ENCODE results near the gene SLC16A2.
"Not testable (repeated sequence)": the region's sequence is repeated elsewhere in the genome, so short reads cannot be mapped to it uniquely, and the experiment has no call there.

SLC16A2 gene

DNA sequence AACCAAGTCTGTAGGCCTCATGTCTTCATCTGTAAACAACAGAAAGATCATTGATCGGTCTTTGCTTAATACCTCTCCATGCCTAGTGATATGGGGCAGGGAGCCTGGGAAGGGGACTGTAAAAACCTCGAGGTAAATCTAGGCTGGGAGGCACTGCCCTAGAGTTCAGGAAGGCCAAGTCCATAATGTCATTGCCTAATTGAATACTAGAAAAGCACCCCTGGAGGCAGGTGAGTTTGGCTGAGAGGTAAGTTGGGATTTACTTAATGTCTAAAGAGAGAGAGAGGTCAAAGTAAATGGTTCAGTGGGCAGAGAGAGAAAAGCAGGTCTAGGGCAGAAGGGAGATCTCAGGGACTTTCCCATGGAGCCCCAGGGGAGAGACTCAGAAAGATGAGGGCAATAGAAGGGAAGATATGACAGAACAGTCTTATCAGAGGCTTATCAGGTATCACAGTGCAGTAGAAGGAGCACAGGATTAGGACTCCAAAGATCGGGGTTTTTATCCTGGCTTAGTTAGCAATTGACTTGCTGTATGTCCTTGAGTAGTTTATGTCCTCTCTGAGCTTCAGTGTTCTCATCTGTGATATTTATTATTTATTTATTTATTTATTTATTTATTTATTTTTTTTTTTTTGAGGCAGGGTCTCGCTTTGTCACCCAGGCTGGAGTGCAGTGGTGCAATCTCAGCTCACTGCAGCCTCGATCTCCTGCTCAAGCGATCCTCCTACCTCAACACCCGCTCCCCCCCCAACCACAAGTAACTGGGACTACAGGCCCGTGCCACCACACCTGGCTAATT lies 85.2 kb downstream of the SLC16A2 start:
- no peak for DNase-seq (ENCODE audit: low read depth in 1 of 2, low spot score in 1 of 2)

DNA sequence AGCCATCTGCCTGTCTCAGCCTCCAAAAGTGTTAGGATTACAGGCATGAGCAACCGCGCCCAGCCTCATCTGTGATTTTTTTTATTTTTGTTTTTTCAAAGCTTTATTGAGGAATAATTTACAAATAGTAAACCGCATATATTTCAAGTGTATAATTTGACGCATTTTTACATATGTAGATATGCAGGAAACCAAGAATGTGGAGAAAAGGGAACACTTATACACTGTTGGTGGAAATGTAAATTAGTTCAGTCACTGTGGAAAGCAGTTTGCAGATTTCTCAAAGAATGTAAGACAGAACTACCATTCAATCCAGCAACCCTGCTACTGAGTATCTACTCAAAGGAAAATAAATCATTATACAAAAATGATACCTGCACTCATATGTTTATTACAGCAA lies 85.9 kb downstream of the SLC16A2 start:
- no peak for DNase-seq (ENCODE audit: low read depth in 1 of 2, low spot score in 1 of 2)

DNA sequence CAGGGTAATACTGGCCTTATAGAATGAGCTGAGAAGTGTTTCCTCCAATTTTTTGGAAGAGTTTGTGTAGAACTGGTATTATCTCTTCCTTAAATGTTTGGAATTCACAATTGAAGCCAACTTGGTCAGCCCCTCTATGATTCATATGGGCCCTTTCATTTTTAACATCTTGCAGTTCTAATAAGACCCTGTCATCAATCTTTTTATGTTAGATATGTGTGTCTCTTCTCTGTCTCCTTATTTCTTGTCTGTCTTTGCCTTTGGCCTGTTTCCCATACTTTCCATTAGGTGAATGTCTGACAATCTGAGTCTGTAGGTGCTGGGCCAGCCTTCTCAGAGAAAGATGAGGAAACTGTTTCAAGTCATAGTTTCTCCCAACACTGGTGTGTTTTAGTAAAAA lies 88.7 kb downstream of the SLC16A2 start:
- DNase-seq (ENCODE audit: low read depth in 1 of 2, low spot score in 1 of 2), result no peak

DNA sequence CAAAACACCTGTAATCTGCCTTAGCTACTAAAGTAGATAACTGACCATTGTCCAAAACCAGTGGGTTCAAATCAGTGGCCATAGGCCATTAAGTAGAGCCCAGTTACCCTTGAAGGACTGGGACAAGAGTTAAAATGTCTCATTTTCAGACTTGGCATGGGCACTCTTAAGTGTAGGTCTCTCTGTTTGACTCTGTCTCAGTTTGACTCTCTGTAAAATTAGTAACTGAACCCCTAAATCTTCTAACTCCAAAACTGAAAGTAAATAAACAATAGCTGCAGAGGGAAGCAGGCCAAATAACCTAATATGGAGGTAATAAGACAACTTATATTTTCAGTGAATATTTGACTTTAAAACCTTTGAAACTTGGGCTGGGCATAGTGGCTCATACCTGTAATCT lies 89.1 kb downstream of the SLC16A2 start:
- no peak for DNase-seq (ENCODE audit: low read depth in 1 of 2, low spot score in 1 of 2)

DNA sequence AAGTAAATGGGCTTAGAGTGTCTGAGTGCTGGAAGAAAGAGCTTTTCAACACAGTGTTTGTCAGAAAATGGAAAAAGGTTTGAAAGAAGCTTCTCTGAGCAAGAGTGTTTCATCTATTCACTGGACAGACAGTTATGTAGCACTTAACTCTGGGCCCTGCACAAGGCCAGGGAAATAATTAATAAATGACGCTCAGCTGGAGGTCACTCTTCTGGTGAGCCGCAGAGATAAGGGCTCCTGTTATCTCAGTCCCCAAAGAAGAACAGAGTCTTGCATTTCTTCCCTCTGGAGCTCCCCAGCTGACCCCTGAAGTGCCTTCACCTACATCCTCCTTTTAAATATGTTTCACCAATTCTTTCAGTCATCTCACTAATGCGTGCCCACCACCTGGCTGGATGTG lies 90.4 kb downstream of the SLC16A2 start:
- no peak for DNase-seq (ENCODE audit: low read depth in 1 of 2, low spot score in 1 of 2)

- no peak for DNase-seq (ENCODE audit: low read depth in 1 of 2, low spot score in 1 of 2)
Measured at GRCh38 chrX:74514384-74514783, 93.1 kb downstream of the SLC16A2 start.

DNA sequence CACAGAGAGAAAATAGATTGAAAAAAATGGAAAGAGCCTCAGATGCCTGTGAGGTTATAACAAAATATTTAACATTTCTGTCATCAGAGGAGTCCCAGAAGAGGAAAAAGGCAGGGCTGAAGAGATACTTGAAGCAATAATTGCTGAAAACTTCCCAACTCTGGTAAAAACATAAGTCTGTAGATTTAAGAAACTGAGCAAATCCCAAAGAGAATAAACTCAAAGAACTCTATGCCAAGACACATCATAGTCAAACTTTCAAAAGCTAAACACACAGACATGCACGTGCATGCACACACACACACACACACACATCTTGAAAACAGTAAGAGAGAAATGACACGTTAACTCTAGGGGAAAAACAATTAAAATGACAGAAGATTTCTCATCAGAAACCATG lies 94.1 kb downstream of the SLC16A2 start:
- DNase-seq (ENCODE audit: low read depth in 1 of 2, low spot score in 1 of 2), result no peak

- not testable (repeated sequence) for DNase-seq (ENCODE audit: low read depth in 1 of 2, low spot score in 1 of 2)
Measured at GRCh38 chrX:74516013-74516412, 94.7 kb downstream of the SLC16A2 start.

- no peak for DNase-seq (ENCODE audit: low read depth in 1 of 2, low spot score in 1 of 2)
Measured at GRCh38 chrX:74519870-74520269, 98.6 kb downstream of the SLC16A2 start.

DNA sequence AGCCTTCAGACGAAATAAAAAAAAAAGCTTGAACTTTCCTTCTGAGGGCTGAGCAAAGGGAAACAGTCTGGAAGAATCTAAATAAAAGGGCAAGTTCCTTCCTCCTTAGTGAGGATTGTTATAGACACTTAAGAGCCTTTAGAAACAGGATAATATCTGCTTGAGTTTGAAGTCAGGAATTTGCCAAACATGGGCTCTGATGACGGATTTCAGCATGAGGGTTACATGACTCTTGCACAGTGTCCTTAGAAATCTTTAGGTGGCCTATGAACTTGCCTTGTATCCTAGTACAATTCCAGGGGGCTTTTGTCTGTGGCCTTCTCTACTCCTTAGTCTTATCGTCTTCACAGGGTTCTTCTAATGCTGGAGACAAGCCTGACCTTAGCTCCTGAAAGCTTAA lies 99.0 kb downstream of the SLC16A2 start:
- DNase-seq (ENCODE audit: low read depth in 1 of 2, low spot score in 1 of 2), result no peak

- no peak for DNase-seq (ENCODE audit: low read depth in 1 of 2, low spot score in 1 of 2)
Measured at GRCh38 chrX:74520896-74521295, 99.6 kb downstream of the SLC16A2 start.

DNA sequence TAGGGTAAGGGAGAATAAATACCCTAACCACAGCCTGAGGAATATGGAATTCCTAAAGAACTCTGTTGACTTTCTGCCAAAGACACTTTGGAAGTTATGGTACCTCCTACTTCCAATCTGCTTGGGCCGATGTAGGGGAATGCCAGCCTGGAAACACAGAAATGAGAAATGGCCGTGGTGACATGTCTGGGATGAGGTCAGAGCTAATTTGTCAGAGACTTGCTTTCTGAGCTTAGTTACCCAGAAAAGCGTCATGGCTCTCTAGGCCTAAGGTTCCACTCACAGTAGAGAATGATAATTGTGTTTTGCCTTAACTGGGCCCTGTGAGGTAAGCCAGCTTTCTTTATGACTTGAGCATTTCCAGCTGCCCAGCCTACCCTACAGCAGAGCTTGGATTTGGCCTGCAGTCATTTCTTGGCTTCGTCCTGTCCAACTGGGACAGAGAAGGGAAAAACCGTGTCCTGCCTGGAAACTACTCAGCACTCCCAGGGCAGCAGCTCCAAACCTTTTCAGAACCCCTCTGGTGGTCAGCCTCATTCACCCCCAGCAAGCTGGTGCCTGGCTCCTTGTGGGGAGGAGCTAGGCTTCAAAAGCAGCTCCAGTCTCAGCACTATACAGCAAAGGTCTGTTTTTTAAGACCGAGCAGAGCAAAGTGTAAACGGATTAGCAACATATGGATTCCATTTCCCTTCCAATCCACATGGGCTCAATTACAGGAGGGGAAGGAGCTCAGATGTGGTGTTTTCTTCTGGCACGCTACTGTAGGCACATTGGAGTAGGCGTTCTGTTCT lies 100.9 kb downstream of the SLC16A2 start:
- no peak for DNase-seq (ENCODE audit: low read depth in 1 of 2, low spot score in 1 of 2)

DNA sequence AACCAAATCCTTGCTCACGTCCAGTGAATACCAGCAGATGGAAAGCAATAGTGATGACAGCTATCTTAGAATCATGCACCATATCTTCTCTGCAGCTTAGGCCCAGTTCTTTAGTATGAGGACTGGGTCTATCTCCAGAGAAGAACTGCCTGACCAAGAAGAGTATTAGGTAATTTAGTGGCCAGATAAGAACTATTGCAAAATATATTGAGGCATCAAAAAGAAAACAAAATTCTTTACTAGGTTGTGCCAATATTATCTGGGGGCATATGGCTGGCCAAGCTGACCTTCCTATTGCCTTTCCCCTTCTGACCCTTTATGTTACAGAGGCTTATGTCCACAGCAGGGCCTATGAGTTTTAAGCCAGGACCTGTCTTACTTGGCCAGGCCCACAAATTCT lies 101.9 kb downstream of the SLC16A2 start:
- DNase-seq (ENCODE audit: low read depth in 1 of 2, low spot score in 1 of 2), result no peak

DNA sequence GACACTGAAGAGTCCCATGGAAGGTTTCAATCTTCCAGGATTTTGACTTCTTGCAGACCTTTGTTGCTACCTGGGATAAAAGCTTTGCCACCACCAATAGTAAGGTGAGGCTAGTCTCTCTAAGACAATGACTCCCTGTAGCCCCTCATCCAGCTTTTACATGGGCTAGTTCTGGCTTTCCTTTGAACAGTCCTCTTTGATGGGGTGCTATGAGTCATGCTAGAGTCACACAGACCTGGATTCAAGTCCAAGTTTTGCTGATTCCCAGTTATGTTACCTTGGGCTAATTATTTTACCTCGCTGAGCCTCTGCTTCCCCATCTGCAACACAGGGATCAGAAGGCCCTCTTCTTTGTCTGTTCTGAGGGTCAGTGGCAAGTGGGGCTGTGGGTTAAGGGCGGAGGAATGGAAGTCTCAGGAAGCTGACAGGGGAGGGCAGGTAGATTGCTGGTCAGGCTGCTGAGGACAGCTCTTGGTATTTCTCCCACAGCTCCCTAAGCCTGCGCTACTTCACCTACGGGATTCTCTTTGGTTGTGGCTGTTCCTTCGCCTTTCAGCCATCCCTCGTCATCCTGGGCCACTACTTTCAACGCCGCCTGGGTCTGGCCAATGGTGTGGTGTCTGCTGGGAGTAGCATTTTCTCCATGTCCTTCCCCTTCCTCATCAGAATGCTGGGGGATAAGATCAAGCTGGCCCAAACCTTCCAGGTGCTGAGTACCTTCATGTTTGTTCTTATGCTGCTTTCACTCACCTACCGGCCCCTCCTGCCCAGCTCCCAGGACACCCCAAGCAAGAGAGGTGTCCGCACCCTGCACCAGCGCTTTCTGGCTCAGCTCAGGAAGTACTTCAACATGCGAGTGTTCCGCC lies 102.8 kb downstream of the SLC16A2 start:
- DNase-seq (ENCODE audit: low read depth in 1 of 2, low spot score in 1 of 2), result no peak

GRCh38 chrX:74525116-74525515 lies 103.8 kb downstream of the SLC16A2 start:
- DNase-seq (ENCODE audit: low read depth in 1 of 2, low spot score in 1 of 2), result no peak

DNA sequence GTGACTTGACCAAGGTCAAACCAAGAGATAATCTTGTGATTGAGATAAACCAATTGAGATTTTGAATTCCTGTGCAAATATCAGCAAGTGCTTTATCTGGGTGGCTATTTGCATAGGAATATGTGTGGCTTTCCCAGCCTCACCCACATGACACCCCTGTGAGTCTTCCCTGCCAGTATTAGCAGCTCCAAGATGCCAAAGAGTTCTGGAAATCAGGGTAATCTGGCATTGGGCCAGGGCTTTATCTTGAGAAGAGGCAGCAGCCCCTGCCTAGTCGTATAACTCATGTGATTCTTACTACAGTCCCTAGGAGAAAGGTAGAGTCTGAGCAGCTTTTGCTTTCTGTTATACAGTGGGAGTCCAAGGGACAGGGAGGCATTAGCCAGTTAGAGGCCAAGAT lies 105.5 kb downstream of the SLC16A2 start:
- DNase-seq (ENCODE audit: low read depth in 1 of 2, low spot score in 1 of 2), result no peak

DNA sequence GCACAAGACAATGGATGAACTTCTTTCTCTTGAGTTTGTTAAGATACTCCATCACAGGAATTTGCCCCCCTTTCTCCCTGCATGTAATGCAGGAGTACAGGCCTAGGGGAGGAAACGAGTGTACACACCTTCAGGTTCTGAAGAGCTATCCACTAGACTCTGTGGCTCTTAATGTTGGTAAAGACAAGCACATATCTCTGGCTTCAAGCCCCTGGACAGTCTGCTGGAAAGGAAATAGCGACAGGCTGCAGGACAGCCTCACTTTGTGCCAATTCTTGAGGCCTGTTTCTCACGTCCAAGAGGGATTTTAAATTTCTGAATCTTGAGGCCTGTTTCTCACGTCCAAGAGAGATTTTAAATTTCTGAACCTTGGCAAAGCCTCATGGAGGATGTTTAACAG lies 106.1 kb downstream of the SLC16A2 start:
- DNase-seq (ENCODE audit: low read depth in 1 of 2, low spot score in 1 of 2), result no peak

DNA sequence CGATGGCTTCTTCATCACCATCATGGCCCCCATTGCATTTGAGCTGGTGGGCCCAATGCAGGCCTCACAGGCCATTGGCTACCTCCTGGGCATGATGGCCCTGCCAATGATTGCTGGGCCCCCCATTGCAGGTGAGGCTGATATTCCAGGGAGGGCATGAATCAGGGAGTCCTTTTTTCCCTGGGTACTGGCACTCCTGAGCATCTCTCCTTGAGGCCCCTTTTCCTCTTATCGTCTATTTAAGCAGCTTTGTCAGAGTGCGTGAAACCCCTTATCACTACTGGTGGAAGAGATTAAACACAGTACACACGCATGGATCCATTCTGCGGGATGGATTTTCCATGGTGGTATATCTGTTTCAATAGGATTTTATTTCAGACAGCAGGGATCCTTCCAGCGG lies 108.0 kb downstream of the SLC16A2 start:
- DNase-seq (ENCODE audit: low read depth in 1 of 2, low spot score in 1 of 2), result no peak

GRCh38 chrX:74531081-74531480 lies 109.8 kb downstream of the SLC16A2 start:
- no peak for DNase-seq (ENCODE audit: low read depth in 1 of 2, low spot score in 1 of 2)

GRCh38 chrX:74534569-74535038 lies 113.3 kb downstream of the SLC16A2 start:
- no peak for DNase-seq (ENCODE audit: low read depth in 1 of 2, low spot score in 1 of 2)

GRCh38 chrX:74535086-74535407 lies 113.8 kb downstream of the SLC16A2 start:
- DNase-seq (ENCODE audit: low read depth in 1 of 2, low spot score in 1 of 2), result no peak

All from activated CD4-positive, alpha-beta T cell treated with anti-CD3 and anti-CD28 coated beads, Interleukin-2, amount 50 U/mL, for 24 hours (primary cell).